ENCODE data around the gene TEX35. TPM values are rescaled to one million over a fixed set of nuclear protein-coding genes. Genes with fewer than 3 reads are reported as not detected.

TEX35 gene
- total RNA-seq, 1 donor from 2014 or later, result not detected

GRCh38 chr1:178530037-178530402 lies 17.1 kb downstream of the TEX35 start:
- H3K9me3 Mint-ChIP-seq (ENCODE audit: unreplicated experiment), result no peaks in the 10 kb centered on the region
- H3K27me3 Mint-ChIP-seq (ENCODE audit: unreplicated experiment), result no peaks in the 10 kb centered on the region
- DNase-seq (ENCODE audit: extremely low spot score, unreplicated experiment), result no peak
- no peak for TF ChIP-seq CTCF (IDR thresholded peaks at IDR 0.05)
- peak overlapping the region; percentile 60 for H3K27ac Mint-ChIP-seq (ENCODE audit: unreplicated experiment)
- no peaks in the 10 kb centered on the region for H3K36me3 Mint-ChIP-seq (ENCODE audit: unreplicated experiment)
- H3K4me1 Mint-ChIP-seq (ENCODE audit: unreplicated experiment), result peaks cover 21% of the 10 kb centered on the region
- H3K4me3 Mint-ChIP-seq (ENCODE audit: unreplicated experiment), result no peak overlapping the region

- TF ChIP-seq CTCF (IDR thresholded peaks at IDR 0.05), result no peak
- peaks cover 21% of the 10 kb centered on the region for H3K4me1 Mint-ChIP-seq (ENCODE audit: unreplicated experiment)
Observed at GRCh38 chr1:178530502-178530901, 17.6 kb downstream of the TEX35 start.

GRCh38 chr1:178531887-178532286 lies 19.0 kb downstream of the TEX35 start:
- Mint-ChIP-seq H3K27ac (ENCODE audit: unreplicated experiment) (no peak overlapping the region), H3K9me3 (ENCODE audit: unreplicated experiment) (no peaks in the 10 kb centered on the region), H3K4me3 (ENCODE audit: unreplicated experiment) (no peak overlapping the region), H3K27me3 (ENCODE audit: unreplicated experiment) (no peaks in the 10 kb centered on the region), H3K36me3 (ENCODE audit: unreplicated experiment) (no peaks in the 10 kb centered on the region), H3K4me1 (ENCODE audit: unreplicated experiment) (peaks cover 25% of the 10 kb centered on the region)
- TF ChIP-seq CTCF (IDR thresholded peaks at IDR 0.05), result no peak
- no peak for DNase-seq (ENCODE audit: extremely low spot score, unreplicated experiment)

More at GRCh38 chr1:178530502-178530901, 17.6 kb downstream of the TEX35 start:
- Mint-ChIP-seq H3K36me3 (ENCODE audit: unreplicated experiment) (no peaks in the 10 kb centered on the region), H3K27me3 (ENCODE audit: unreplicated experiment) (no peaks in the 10 kb centered on the region), H3K4me3 (ENCODE audit: unreplicated experiment) (no peak overlapping the region), H3K9me3 (ENCODE audit: unreplicated experiment) (no peaks in the 10 kb centered on the region), H3K27ac (ENCODE audit: unreplicated experiment) (peak overlapping the region; percentile 60)
- DNase-seq (ENCODE audit: extremely low spot score, unreplicated experiment), result no peak

GRCh38 chr1:178532392-178532791 lies 19.5 kb downstream of the TEX35 start:
- Mint-ChIP-seq H3K4me1 (ENCODE audit: unreplicated experiment) (peaks cover 30% of the 10 kb centered on the region), H3K4me3 (ENCODE audit: unreplicated experiment) (no peak overlapping the region), H3K9me3 (ENCODE audit: unreplicated experiment) (no peaks in the 10 kb centered on the region), H3K27ac (ENCODE audit: unreplicated experiment) (no peak overlapping the region), H3K27me3 (ENCODE audit: unreplicated experiment) (no peaks in the 10 kb centered on the region), H3K36me3 (ENCODE audit: unreplicated experiment) (no peaks in the 10 kb centered on the region)
- peak; percentile 94 for DNase-seq (ENCODE audit: extremely low spot score, unreplicated experiment)
- TF ChIP-seq CTCF (IDR thresholded peaks at IDR 0.05), result peak; percentile 89

GRCh38 chr1:178533121-178533946 lies 20.4 kb downstream of the TEX35 start:
- H3K27me3 Mint-ChIP-seq (ENCODE audit: unreplicated experiment), result no peaks in the 10 kb centered on the region
- no peak for TF ChIP-seq CTCF (IDR thresholded peaks at IDR 0.05)
- no peaks in the 10 kb centered on the region for H3K9me3 Mint-ChIP-seq (ENCODE audit: unreplicated experiment)
- DNase-seq (ENCODE audit: extremely low spot score, unreplicated experiment), result no peak
- peaks cover 40% of the 10 kb centered on the region for H3K4me1 Mint-ChIP-seq (ENCODE audit: unreplicated experiment)
- no peak overlapping the region for H3K4me3 Mint-ChIP-seq (ENCODE audit: unreplicated experiment)
- H3K27ac Mint-ChIP-seq (ENCODE audit: unreplicated experiment), result no peak overlapping the region
- H3K36me3 Mint-ChIP-seq (ENCODE audit: unreplicated experiment), result no peaks in the 10 kb centered on the region
